ENCODE measurements around the gene ALDH3A2.

DNA sequence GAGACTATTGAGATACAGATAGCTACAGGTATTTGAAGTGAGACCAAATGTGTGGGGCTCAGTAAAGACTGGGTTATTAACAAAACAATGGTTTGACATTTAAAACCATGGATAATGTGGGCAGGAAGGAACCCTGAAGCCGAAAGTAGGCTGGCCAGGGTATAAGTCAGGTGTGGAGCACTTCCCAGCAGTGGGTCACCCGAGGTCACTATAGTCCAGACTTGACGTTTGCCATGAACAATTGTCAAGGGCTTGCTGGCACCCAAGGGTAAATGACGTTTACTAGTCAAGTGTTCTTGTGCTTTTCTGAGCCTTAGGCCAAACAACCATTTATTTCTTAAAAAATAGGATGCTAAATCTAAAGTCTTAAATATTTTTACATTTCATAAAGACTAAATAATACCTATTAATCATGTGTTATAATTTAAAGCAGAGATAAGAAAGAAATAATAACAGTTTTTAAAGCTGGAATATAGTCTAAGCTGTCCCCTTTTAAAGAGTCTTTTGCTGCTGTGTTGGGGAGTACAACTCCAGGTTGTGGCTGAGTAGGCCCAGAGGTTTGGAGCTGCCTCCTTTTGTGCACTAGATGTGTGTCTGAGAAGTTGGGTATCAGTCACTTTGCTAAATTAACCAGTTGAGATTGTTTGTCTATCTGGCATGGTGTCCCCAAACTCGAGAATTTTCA is 15.7 kb downstream of the ALDH3A2 start:
- TF ChIP-seq, protein P1, sequence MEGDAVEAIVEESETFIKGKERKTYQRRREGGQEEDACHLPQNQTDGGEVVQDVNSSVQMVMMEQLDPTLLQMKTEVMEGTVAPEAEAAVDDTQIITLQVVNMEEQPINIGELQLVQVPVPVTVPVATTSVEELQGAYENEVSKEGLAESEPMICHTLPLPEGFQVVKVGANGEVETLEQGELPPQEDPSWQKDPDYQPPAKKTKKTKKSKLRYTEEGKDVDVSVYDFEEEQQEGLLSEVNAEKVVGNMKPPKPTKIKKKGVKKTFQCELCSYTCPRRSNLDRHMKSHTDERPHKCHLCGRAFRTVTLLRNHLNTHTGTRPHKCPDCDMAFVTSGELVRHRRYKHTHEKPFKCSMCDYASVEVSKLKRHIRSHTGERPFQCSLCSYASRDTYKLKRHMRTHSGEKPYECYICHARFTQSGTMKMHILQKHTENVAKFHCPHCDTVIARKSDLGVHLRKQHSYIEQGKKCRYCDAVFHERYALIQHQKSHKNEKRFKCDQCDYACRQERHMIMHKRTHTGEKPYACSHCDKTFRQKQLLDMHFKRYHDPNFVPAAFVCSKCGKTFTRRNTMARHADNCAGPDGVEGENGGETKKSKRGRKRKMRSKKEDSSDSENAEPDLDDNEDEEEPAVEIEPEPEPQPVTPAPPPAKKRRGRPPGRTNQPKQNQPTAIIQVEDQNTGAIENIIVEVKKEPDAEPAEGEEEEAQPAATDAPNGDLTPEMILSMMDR (conservative IDR thresholded peaks at IDR 0.05; ENCODE audit: low read depth, low read length) = no peak
- TF ChIP-seq EZH2 (IDR thresholded peaks at IDR 0.05; ENCODE audit: borderline replicate concordance, low read depth, low read length, poor library complexity, severe bottlenecking) = no peak
